Measurements from ENCODE around the gene KLHL17. TPM values are rescaled to one million over a fixed set of nuclear protein-coding genes. Genes with fewer than 3 reads are reported as not detected.

The KLHL17 gene
- total RNA-seq, 2 donors from 2014 or later: 19.9 to 26.1 TPM

DNA sequence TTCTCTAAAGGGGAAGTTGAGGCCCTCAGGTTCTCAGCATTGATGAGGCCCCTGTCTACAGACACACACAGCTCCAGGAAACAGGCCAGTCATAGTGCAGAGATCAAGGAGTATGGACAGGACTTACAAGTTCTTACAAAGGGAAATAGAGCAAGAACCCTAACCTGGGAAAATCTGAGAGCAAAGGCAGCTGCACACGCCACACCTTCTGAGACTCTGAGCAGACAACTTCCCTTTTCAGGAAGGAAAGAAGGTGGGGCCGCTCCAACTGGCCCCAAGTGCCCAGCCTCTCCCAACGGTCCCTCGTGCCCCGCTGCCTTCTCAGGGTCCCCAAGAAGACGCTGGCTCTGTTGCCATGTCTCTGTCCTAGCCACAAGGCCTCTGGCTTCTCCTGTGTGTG, 4.9 kb upstream of the KLHL17 start:
- Mint-ChIP-seq H3K9me3 (no peaks in the 10 kb centered on the region), H3K36me3 (peaks cover 16 to 49% of the 10 kb centered on the region in 2 donors), H3K27ac (no peak overlapping the region)
- DNase-seq (ENCODE audit: low spot score in 2 of 2): no peak
- no peak for ATAC-seq

- DNase-seq (ENCODE audit: low spot score in 2 of 2) (no peak), ATAC-seq (no peak)
- peaks cover 12 to 44% of the 10 kb centered on the region in 2 donors for H3K36me3 Mint-ChIP-seq
- H3K27ac Mint-ChIP-seq: peak overlapping the region in 1 of 2 donors; percentile 91
- no peaks in the 10 kb centered on the region for H3K9me3 Mint-ChIP-seq
Measured at GRCh38 chr1:956636-957035, 3.7 kb upstream of the KLHL17 start.

- DNase-seq (ENCODE audit: low spot score in 2 of 2): peak; percentile 91 to 97
- ATAC-seq: peak; percentile 89 to 92
- no peaks in the 10 kb centered on the region for H3K9me3 Mint-ChIP-seq
- peaks cover 12 to 39% of the 10 kb centered on the region in 2 donors for H3K36me3 Mint-ChIP-seq
- H3K27ac Mint-ChIP-seq: peak within 1 kb of the TSS; percentile 91 to 98
Measured at GRCh38 chr1:958823-959730, 1.3 kb upstream of the KLHL17 start, which contains the start of gene NOC2L. Gene NOC2L, minus strand, starts transcription at chr1:959256. Its CDS starts 16 bp downstream, at chr1:959240.

- ATAC-seq (peak; percentile 11 to 26), DNase-seq (ENCODE audit: low spot score in 2 of 2) (no peak)
Measured at GRCh38 chr1:959731-960362, 537 bp upstream of the KLHL17 start.

GRCh38 chr1:961132-961669, 817 bp downstream of the KLHL17 start:
- peaks cover 6 to 22% of the 10 kb centered on the region in 2 donors for H3K36me3 Mint-ChIP-seq
- H3K9me3 Mint-ChIP-seq: no peaks in the 10 kb centered on the region
- DNase-seq (ENCODE audit: low spot score in 2 of 2) (no peak), ATAC-seq (no peak)
- no peak overlapping the region for H3K27ac Mint-ChIP-seq

More at GRCh38 chr1:959731-960362, 537 bp upstream of the KLHL17 start:
- Mint-ChIP-seq H3K27ac (peak overlapping the region in 1 of 2 donors; percentile 53), H3K9me3 (no peaks in the 10 kb centered on the region), H3K36me3 (peaks cover 12 to 34% of the 10 kb centered on the region in 2 donors)

DNA sequence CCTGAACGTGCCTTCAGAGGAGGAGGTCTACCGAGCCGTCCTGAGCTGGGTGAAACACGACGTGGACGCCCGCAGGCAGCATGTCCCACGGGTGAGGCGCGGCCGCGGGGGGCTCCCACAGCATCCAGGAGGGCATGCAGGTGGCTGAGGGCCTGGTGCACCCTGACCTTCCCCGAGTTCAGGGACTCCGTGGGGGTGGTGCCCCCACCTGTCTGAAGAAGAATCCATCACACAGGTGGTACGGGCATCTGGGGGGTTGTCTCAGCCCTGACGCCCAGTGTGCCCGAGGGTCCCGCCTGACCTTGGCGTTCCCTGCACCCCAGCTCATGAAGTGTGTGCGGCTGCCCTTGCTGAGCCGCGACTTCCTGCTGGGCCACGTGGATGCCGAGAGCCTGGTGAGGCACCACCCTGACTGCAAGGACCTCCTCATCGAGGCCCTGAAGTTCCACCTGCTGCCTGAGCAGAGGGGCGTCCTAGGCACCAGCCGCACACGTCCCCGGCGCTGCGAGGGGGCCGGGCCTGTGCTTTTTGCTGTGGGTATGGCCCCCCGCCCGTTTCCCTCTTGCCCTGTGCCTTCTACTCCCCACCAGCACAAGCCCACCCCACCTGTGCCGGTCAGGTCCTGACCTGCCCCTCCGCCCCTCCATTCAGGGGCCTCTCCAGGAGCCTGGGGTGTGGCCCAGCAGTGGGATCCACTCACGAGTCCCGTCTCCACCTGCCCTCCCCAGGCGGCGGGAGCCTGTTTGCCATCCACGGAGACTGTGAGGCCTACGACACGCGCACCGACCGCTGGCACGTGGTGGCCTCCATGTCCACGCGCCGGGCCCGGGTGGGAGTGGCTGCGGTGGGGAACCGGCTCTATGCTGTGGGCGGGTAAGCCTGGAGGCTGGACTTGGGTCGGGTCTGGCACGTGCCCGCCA, 2.3 kb downstream of the KLHL17 start:
- DNase-seq (ENCODE audit: low spot score in 2 of 2) (no peak), ATAC-seq (no peak)
- H3K36me3 Mint-ChIP-seq: peaks cover 6 to 12% of the 10 kb centered on the region in 2 donors
- H3K27ac Mint-ChIP-seq: no peak overlapping the region
- H3K9me3 Mint-ChIP-seq: no peaks in the 10 kb centered on the region

GRCh38 chr1:963301-963651, 2.9 kb downstream of the KLHL17 start:
- H3K36me3 Mint-ChIP-seq: peaks cover 5 to 9% of the 10 kb centered on the region in 2 donors
- H3K9me3 Mint-ChIP-seq: no peaks in the 10 kb centered on the region
- DNase-seq (ENCODE audit: low spot score in 2 of 2) (no peak), ATAC-seq (no peak)
- no peak overlapping the region for H3K27ac Mint-ChIP-seq

DNA sequence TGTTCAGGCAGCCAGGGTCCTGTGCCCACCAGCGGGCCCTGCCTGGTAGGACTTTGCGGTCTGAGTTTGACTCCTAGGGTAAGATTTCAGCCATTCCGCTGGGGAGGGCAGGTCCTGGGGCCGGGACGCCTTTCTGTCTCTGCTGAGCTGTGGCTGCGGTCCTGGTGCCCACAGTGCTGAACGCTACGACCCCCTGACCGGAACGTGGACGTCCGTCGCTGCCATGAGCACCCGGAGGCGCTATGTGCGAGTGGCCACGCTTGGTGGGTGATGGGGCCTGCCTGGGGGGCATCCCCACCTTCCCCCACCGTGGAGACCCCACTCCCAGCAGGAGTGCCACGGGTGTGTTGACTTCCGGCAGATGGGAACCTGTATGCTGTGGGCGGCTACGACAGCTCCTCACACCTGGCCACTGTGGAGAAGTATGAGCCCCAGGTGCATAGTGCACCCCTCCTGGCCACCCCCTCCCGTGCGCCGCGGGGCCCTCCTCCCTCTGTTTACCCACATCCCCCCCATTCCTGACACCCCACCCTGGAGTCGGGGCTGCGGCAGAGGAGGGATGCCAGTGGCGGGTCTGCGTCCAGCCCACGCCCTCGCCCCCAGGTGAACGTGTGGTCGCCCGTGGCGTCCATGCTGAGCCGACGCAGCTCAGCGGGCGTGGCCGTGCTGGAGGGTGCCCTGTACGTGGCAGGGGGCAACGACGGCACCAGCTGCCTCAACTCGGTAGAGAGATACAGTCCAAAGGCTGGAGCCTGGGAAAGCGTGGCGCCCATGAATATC, 3.6 kb downstream of the KLHL17 start:
- Mint-ChIP-seq H3K27ac (no peak overlapping the region), H3K9me3 (no peaks in the 10 kb centered on the region), H3K36me3 (peaks cover 0 to 2% of the 10 kb centered on the region in 2 donors)
- ATAC-seq (no peak), DNase-seq (ENCODE audit: low spot score in 2 of 2) (no peak)

GRCh38 chr1:964691-965525, 4.5 kb downstream of the KLHL17 start:
- no peaks in the 10 kb centered on the region for H3K36me3 Mint-ChIP-seq
- no peak for DNase-seq (ENCODE audit: low spot score in 2 of 2)
- no peak overlapping the region for H3K27ac Mint-ChIP-seq
- peaks cover 0 to 7% of the 10 kb centered on the region in 2 donors for H3K9me3 Mint-ChIP-seq
- no peak for ATAC-seq

DNA sequence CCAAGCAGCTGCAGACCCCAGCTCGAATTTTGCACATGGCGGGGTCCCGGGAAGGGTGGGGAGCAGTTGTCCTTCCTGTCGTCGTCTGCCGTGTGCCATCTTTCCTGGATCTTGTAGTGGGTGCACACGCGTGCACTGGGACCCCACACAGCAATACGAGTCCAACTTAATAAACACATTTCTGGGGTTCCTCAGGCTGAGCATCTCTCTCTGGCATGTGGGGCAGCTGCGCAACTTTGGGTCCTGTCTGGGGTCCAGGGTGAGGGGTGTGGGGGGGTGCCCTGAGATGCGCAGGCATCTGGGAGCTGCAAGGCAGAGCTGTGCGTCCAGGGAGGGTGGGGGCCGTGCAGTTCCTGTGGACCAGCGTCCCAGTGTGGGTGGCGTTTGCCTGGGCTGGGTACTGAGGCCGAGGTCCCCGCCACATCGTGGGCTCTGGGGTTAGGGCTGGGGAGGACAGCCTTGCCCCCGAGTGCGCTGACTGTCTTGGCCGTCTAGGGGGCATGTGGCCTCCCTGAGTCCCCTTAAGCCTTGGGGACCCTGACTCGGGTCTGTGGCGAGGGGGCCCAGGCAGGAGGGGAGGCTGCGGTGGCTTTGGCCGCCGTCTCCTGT, 5.2 kb downstream of the KLHL17 start:
- ATAC-seq: no peak
- H3K9me3 Mint-ChIP-seq: peaks cover 0 to 7% of the 10 kb centered on the region in 2 donors
- no peak overlapping the region for H3K27ac Mint-ChIP-seq
- no peak for DNase-seq (ENCODE audit: low spot score in 2 of 2)
- no peaks in the 10 kb centered on the region for H3K36me3 Mint-ChIP-seq

- H3K36me3 Mint-ChIP-seq: no peaks in the 10 kb centered on the region
- DNase-seq (ENCODE audit: low spot score in 2 of 2): no peak
- peaks cover 0 to 7% of the 10 kb centered on the region in 2 donors for H3K9me3 Mint-ChIP-seq
- peak; percentile 68 to 71 for ATAC-seq
- no peak within 1 kb of the TSS for H3K27ac Mint-ChIP-seq
Measured at GRCh38 chr1:966135-966703, 5.8 kb downstream of the KLHL17 start, which contains the start of gene PLEKHN1. Gene PLEKHN1, plus strand, starts transcription at chr1:966482. Its CDS starts 50 bp downstream, at chr1:966532.

- Mint-ChIP-seq H3K36me3 (no peaks in the 10 kb centered on the region), H3K9me3 (peaks cover 0 to 7% of the 10 kb centered on the region in 2 donors), H3K27ac (no peak overlapping the region)
- DNase-seq (ENCODE audit: low spot score in 2 of 2) (peak; percentile 76 to 81), ATAC-seq (peak; percentile 91 to 94)
Measured at GRCh38 chr1:966704-967300, 6.4 kb downstream of the KLHL17 start.

DNA sequence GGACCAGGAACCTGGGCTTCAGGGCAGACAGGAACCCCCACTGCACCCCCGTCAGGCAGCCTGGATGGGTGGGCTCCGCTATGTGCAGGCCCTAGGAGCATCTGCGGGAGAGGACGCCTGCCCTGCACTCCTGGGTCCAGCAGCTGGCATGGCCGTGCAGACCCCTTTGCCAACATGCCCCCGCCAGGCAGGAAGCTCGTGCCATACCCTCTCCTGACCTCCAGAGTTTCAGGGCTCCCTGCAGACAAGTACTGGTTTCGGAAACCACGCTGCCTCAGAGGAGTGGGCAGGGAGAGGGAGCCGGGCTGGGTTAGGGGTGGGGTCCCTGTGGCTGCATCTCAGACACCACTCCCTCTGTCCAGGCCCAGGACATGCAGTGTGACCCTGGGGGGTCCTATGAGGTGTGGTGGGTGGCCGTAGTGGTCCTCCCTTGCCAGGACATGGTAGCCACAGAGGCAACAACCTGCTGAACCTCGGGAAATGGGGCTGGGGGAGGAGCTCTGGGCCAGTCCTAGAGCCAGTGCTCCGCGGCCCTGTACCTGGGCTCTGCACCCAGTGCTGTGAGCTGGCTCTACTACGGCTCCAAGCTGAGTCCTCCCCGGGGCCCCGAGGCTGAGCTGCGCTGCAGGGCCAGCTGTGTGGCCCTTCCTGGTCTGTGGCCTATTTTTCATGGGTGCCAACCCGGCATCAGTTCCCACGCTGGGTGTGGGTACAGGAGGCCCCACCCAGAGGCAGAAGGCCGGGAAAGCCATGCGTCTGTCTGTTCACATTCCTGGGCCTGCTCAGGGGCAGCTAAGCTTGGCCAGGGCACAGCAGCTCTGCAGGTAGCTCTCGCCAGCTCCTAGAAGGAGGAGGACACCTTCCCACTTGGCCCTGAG, 7.3 kb downstream of the KLHL17 start:
- ATAC-seq (no peak), DNase-seq (ENCODE audit: low spot score in 2 of 2) (peak in 1 of 2 donors; percentile 53)
- no peaks in the 10 kb centered on the region for H3K36me3 Mint-ChIP-seq
- peaks cover 0 to 7% of the 10 kb centered on the region in 2 donors for H3K9me3 Mint-ChIP-seq
- H3K27ac Mint-ChIP-seq: no peak overlapping the region
